ENCODE results near the gene CTDP1. TPM values are rescaled to one million over a fixed set of nuclear protein-coding genes. Genes with fewer than 3 reads are reported as not detected.

Gene CTDP1
- total and polyA plus RNA-seq, 9 of the 15 experiments (the other 6 are each of a cell fraction or from before 2014, with no cell fraction given), result 0.07 to 19.2 (median 4.0) TPM

DNA sequence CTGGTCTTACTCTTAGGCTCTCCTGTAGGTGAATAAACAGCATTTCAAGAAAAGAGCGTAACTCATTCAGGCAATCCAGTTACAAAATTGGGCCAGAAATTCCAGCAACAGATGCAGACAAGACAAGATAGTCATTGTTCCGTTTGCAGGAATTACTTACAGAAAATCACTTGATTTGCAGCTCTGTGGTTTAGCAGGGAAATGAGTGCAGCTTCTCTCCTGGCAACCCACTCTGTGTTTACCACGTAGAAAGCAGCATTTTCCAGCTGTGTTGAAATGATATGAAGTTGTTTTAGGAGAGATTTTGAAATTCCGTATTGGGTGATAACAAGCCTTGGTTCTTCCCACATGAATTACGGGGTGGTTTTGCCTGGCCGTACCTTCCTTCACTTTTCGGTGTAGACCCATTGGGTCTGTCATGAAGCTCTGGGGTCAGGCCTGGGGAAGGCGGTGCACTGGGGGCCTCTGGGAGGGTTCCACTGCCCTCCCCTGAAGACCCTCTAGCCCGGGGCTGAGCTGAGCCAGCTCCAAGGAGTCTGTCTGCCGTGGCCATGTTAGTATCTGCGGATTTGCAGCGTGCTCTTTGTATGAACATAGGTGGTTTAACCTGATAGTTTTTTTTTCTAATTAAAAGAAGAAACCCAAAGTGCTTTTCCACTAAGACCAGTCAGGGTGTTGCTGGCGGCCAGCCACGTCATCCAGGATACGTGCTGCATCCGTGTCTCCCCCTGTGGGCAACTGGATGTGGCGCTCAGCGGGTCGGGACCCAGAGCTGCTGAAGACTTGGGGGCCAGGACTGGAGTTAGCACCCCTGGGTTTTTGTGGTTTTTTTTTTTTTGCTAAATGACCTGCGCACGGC is 59.2 kb downstream of the CTDP1 start:
- CTCF ChIA-PET (ENCODE audit: low intra/inter-chr PET ratio), result no interaction called here
- no peak overlapping the region for H3K27ac ChIP-seq (ENCODE audit: extremely low read depth, low read depth, low read length)
- POLR2A ChIA-PET, result no interaction called here
- TF ChIP-seq FIP1L1 (IDR thresholded peaks at IDR 0.05; ENCODE audit: low read depth, low read length, poor library complexity, severe bottlenecking), result no peak
- no peak for TF ChIP-seq CTBP1 (IDR thresholded peaks at IDR 0.05; ENCODE audit: borderline replicate concordance)
- TF ChIP-seq ATF4 (CRISPR knock-in tag; IDR thresholded peaks at IDR 0.05), result no peak
- TF ChIP-seq TCF3 (CRISPR knock-in tag; IDR thresholded peaks at IDR 0.05), result no peak
- no peak for TF ChIP-seq NRF1 (conservative IDR thresholded peaks at IDR 0.05 in 1 of 2, IDR thresholded peaks at IDR 0.05 in 1 of 2)
- TF ChIP-seq BACH1 (tag; IDR thresholded peaks at IDR 0.05), result no peak
- TF ChIP-seq ZNF79 (CRISPR knock-in tag; IDR thresholded peaks at IDR 0.05; ENCODE audit: low read depth), result no peak
- TF ChIP-seq DPF2 (IDR thresholded peaks at IDR 0.05), result no peak
- no peak for TF ChIP-seq CHD4 (IDR thresholded peaks at IDR 0.05; ENCODE audit: insufficient read depth, insufficient replicate concordance, low read depth, low read length, poor library complexity, severe bottlenecking)
- TF ChIP-seq BRCA1 (IDR thresholded peaks at IDR 0.05), result no peak
- TF ChIP-seq BRCA1 (CRISPR knock-in tag; IDR thresholded peaks at IDR 0.05), result no peak
- TF ChIP-seq AFF4 (CRISPR knock-in tag; IDR thresholded peaks at IDR 0.05), result no peak
- no peak for TF ChIP-seq ZNF583 (CRISPR knock-in tag; IDR thresholded peaks at IDR 0.05)
- no peak for TF ChIP-seq E2F1 (CRISPR knock-in tag; IDR thresholded peaks at IDR 0.05)
- H3K4me2 ChIP-seq (ENCODE audit: insufficient read depth, low read length), result no peak overlapping the region
- no peak for DNase-seq (ENCODE audit: extremely low read depth in 1 of 4, low spot score in 3 of 4)
- H3K4me1 ChIP-seq (replicated peaks in 1 of 2; ENCODE audit: control insufficient read depth in 2 of 2, insufficient read depth in 2 of 2, low read length in 2 of 2), result no peaks in the 10 kb centered on the region
- no peak overlapping the region for H3K4me3 ChIP-seq
- no peak for ATAC-seq
- H3K9me1 ChIP-seq (ENCODE audit: control insufficient read depth, insufficient read depth, low read length), result no peaks in the 10 kb centered on the region
- intact Hi-C loops (cut with micrococcal nuclease), result no loop called here
- no peaks in the 10 kb centered on the region for H3K27me3 ChIP-seq (ENCODE audit: control insufficient read depth in 2 of 2, insufficient read depth in 2 of 2, low read length in 2 of 2)
- H4K20me1 ChIP-seq (replicated peaks; ENCODE audit: control insufficient read depth, insufficient read depth, low read length), result no peaks in the 10 kb centered on the region
- H3K9ac ChIP-seq (ENCODE audit: insufficient read depth in 1 of 2, low read depth in 2 of 2, low read length in 2 of 2), result no peak overlapping the region
- no TSS peak for BruUV-seq (replicated peaks)
- FAIRE-seq, result no peak
- 90% methylated on average over 14 of the region's 21 CpGs for WGBS (ENCODE audit: insufficient coverage, low coverage, missing lambda C conversion rate)
- no peaks in the 10 kb centered on the region for H3K9me3 ChIP-seq (replicated peaks; ENCODE audit: control insufficient read depth, insufficient read depth, low read depth, low read length)
- no peak overlapping the region for H2AFZ ChIP-seq (ENCODE audit: low read depth, low read length)
- peaks cover 24% of the 10 kb centered on the region; the same call in 2 of the 3 replicates for H3K36me3 ChIP-seq (ENCODE audit: control insufficient read depth, insufficient read depth, low read length)
- in situ Hi-C loops (cut with MboI), result no loop called here
- no peaks in the 10 kb centered on the region for H3K79me2 ChIP-seq (ENCODE audit: control insufficient read depth, insufficient read depth, low read length)
